ENCODE data around the gene ERCC6L2.

The ERCC6L2 gene, protein sequence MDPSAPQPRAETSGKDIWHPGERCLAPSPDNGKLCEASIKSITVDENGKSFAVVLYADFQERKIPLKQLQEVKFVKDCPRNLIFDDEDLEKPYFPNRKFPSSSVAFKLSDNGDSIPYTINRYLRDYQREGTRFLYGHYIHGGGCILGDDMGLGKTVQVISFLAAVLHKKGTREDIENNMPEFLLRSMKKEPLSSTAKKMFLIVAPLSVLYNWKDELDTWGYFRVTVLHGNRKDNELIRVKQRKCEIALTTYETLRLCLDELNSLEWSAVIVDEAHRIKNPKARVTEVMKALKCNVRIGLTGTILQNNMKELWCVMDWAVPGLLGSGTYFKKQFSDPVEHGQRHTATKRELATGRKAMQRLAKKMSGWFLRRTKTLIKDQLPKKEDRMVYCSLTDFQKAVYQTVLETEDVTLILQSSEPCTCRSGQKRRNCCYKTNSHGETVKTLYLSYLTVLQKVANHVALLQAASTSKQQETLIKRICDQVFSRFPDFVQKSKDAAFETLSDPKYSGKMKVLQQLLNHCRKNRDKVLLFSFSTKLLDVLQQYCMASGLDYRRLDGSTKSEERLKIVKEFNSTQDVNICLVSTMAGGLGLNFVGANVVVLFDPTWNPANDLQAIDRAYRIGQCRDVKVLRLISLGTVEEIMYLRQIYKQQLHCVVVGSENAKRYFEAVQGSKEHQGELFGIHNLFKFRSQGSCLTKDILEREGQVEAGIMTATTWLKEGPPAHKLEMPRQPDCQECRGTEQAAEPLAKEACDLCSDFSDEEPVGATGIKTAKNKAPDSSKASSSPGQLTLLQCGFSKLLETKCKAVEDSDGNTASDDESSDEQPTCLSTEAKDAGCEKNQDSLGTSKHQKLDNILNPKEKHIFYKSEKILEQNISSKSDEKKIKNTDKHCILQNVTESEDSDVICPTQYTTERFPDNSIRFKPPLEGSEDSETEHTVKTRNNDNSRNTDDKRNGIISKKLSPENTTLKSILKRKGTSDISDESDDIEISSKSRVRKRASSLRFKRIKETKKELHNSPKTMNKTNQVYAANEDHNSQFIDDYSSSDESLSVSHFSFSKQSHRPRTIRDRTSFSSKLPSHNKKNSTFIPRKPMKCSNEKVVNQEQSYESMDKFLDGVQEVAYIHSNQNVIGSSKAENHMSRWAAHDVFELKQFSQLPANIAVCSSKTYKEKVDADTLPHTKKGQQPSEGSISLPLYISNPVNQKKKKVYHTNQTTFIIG (N-terminal part only)

GRCh38 chr9:95875305-95876137 is at the start of gene ERCC6L2:
TSS of gene ERCC6L2 (plus strand) at chr9:95875691. CDS start at chr9:95876039, 348 bp downstream.
- peak; percentile 75 to 82 for DNase-seq (ENCODE audit: low read depth in 2 of 2)

DNA sequence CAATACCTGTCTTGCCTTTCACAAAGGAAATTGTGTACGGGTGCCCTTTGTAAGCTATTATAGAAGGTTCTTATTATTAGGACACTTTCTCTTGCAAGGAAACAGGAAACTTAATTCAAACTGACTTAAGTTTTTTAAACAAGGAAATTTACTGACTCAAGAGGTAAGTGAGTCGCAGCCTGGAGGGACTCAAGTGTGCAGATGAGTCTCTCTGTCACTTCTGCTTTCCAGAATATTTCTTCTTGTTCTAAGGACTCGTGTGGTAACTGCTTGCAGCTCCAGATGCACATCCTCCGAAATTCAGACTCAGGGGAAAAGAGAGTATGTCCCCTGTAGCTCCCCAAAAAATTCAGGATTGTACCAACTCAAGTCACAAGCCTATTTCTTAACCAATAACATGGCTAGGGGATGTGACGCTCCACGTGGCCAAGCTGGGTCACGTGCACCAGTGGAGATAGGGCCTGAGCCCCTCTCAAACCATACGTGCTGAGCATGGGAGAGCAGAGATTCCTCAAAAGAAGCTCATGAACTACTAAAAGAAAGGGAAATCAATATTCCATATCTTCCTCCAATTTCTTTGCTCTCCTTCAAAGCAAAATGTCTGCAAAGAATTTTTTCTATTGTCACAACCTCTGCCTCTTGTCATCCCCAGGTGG is 49.2 kb upstream of the ERCC6L2 start:
- no peak for DNase-seq (ENCODE audit: low read depth in 2 of 2)

DNA sequence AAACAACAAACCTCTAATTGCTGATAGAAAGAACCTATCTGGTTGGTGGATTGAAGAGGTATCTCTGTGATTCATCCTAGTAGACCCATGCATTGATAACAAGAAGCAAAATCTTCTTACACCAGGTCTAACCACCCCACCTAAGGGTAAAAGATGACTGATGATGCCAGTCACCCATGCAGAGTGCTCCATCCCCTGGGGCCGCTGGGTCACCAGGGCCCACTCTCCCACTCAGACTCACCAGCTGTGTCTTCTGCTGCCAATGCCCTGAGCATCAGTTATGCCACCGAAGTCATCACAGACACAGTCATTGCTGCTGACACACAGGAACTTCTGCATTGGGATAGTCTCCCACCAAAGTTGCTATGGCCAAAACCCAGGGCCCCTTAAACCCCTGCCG is 44.7 kb upstream of the ERCC6L2 start:
- DNase-seq (ENCODE audit: low read depth in 2 of 2), result no peak

- DNase-seq (ENCODE audit: low read depth in 2 of 2), result no peak
Observed at GRCh38 chr9:95831810-95832209, 43.7 kb upstream of the ERCC6L2 start.

- DNase-seq (ENCODE audit: low read depth in 2 of 2), result no peak
Observed at GRCh38 chr9:95833546-95834178, 41.8 kb upstream of the ERCC6L2 start.

- no peak for DNase-seq (ENCODE audit: low read depth in 2 of 2)
Observed at GRCh38 chr9:95834281-95834907, 41.1 kb upstream of the ERCC6L2 start.

DNA sequence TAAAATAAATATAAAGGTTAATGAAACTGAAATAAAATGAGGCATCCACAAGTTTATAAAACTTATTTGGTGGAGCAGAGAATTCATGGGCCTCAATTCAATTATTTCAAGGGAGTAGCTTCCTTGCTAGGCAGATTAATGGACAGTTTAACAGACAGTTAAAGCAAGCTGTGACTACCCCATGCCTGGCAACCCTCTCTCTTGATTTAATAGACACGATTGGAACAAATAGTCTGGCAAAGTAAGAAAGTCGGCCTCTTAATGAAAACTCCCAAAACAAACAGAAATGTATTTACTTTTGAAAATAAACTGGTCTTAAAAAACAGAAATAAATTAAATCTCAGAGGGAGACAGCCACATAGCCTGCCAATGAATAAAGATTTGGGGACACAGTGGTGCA is 40.1 kb upstream of the ERCC6L2 start:
- DNase-seq (ENCODE audit: low read depth in 2 of 2), result no peak

GRCh38 chr9:95836072-95836471 is 39.4 kb upstream of the ERCC6L2 start:
- DNase-seq (ENCODE audit: low read depth in 2 of 2), result no peak

GRCh38 chr9:95839012-95839411 is 36.5 kb upstream of the ERCC6L2 start:
- DNase-seq (ENCODE audit: low read depth in 2 of 2), result no peak

GRCh38 chr9:95840074-95840473 is 35.4 kb upstream of the ERCC6L2 start:
- DNase-seq (ENCODE audit: low read depth in 2 of 2), result no peak

DNA sequence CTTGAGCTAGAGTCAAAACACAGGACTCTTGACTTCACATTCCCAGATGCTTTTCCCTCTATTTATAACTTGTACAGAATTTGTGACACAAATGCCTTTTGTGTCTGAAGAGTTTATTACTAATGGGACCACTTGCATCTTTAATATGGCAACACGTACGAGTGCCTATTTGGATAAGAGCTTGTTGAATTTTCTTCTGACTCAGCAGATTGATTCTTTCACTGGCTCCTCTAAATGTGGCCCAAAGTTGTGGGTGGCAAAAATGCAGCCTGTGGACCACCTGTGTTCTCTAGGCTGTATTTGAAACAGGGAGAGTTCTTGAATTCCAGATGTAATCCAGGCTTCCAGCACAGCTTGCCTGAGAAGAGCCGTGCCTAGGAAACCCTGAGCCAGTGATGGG is 34.1 kb upstream of the ERCC6L2 start:
- DNase-seq (ENCODE audit: low read depth in 2 of 2), result no peak

GRCh38 chr9:95845751-95846150 is 29.7 kb upstream of the ERCC6L2 start:
- no peak for DNase-seq (ENCODE audit: low read depth in 2 of 2)

DNA sequence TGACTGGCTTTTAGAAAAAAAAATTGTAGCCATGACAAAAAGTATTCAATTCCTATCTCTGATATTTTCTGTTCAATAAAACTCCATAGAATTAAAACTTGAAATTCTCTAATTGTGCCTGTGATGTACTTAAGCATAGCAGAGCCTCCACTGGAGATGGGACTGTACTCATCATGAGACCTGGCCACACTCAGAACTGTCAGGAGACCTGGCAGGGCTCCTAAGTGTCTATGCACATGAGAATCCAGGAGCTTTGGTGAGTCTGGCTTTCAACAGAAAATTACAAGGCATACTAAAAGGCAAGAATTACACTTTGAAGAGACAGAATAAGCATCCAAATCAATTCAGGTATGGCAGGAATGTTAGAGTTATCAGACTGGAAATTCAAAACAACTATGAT is 26.7 kb upstream of the ERCC6L2 start:
- no peak for DNase-seq (ENCODE audit: low read depth in 2 of 2)

GRCh38 chr9:95852059-95853032 is 23.1 kb upstream of the ERCC6L2 start:
- no peak for DNase-seq (ENCODE audit: low read depth in 2 of 2)

DNA sequence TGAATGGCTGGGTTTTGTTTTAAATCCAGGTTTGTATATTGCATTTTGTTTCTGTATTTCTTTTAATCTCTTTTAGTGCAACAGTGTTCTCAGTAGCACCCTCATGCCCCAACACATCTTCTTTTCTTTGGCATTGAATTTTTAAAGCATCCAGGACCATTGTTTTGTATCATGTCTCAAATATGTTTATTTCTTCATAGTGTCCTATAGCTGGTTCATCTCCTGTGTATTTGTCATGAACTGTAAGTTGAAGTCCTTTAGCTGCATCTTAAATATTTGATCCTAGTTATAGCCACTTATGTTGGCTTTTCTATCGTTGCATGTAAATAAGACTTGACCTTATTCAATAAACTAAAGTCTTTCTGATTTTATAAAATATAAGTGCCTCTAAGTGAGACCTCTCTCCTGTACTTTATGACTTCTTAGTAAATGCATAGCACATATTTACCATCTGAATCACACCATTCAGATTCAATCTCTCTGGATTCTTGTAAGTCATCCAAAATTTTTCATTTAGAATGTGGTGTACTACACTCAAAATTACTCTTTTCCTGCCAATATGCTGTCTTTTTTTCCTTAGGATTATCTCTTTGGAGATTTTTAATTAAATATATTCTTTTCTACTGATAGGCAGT is 21.0 kb upstream of the ERCC6L2 start:
- DNase-seq (ENCODE audit: low read depth in 2 of 2), result no peak

- DNase-seq (ENCODE audit: low read depth in 2 of 2), result no peak
Observed at GRCh38 chr9:95855961-95856360, 19.5 kb upstream of the ERCC6L2 start.

- no peak for DNase-seq (ENCODE audit: low read depth in 2 of 2)
Observed at GRCh38 chr9:95857124-95857523, 18.4 kb upstream of the ERCC6L2 start.

GRCh38 chr9:95857896-95858295 is 17.6 kb upstream of the ERCC6L2 start:
- no peak for DNase-seq (ENCODE audit: low read depth in 2 of 2)
